GM19238 (cell line): ENCODE measurements around the gene TAC4.
A peak's percentile ranks its signal among the peaks of the same experiment; 100 is the strongest.

Experiments used
- DNase-seq: peaks from one replicate; pipeline ENCODE4 v3.0.0; 2011; ENCODE audit warnings: low spot score; ENCODE audit not compliant: insufficient read length

Gene TAC4

GRCh38 chr17:49873466-49873865 is 25.6 kb upstream of the TAC4 start:
- DNase-seq = no peak

- DNase-seq = no peak
Observed at GRCh38 chr17:49872754-49873377, 25.0 kb upstream of the TAC4 start.

- no peak for DNase-seq
Observed at GRCh38 chr17:49871211-49871610, 23.3 kb upstream of the TAC4 start.

- DNase-seq = no peak
Observed at GRCh38 chr17:49870298-49870697, 22.4 kb upstream of the TAC4 start.

- DNase-seq = no peak
Observed at GRCh38 chr17:49869038-49869374, 21.1 kb upstream of the TAC4 start.

- DNase-seq = no peak
Observed at GRCh38 chr17:49866882-49867413, 19.1 kb upstream of the TAC4 start.

GRCh38 chr17:49866019-49866380 is 18.1 kb upstream of the TAC4 start:
- no peak for DNase-seq

- no peak for DNase-seq
Observed at GRCh38 chr17:49862781-49863331, 15.0 kb upstream of the TAC4 start.

GRCh38 chr17:49861150-49861884 is 13.4 kb upstream of the TAC4 start:
- DNase-seq = peak; percentile 55

GRCh38 chr17:49859991-49860953 is 12.4 kb upstream of the TAC4 start:
- DNase-seq = no peak

- DNase-seq = no peak
Observed at GRCh38 chr17:49858796-49859195, 10.9 kb upstream of the TAC4 start.

- DNase-seq = no peak
Observed at GRCh38 chr17:49854126-49854525, 6.3 kb upstream of the TAC4 start.

- no peak for DNase-seq
Observed at GRCh38 chr17:49853470-49854015, 5.7 kb upstream of the TAC4 start.

- DNase-seq = peak; percentile 41
Observed at GRCh38 chr17:49851387-49852291, 3.8 kb upstream of the TAC4 start.

- no peak for DNase-seq
Observed at GRCh38 chr17:49850772-49851386, 3.0 kb upstream of the TAC4 start.

- no peak for DNase-seq
Observed at GRCh38 chr17:49850218-49850610, 2.3 kb upstream of the TAC4 start.

- no peak for DNase-seq
Observed at GRCh38 chr17:49848739-49849138, 870 bp upstream of the TAC4 start.

- no peak for DNase-seq
Observed at GRCh38 chr17:49846938-49847712, 744 bp downstream of the TAC4 start.

- no peak for DNase-seq
Observed at GRCh38 chr17:49845321-49845720, 2.5 kb downstream of the TAC4 start.
